ENCODE measurements around the gene PRRC2A. TPM values are rescaled to one million over a fixed set of nuclear protein-coding genes. Genes with fewer than 3 reads are reported as not detected.

The PRRC2A gene
- total RNA-seq, 4 donors from 2014 or later: 68.8 to 138 (median 89.2) TPM

DNA sequence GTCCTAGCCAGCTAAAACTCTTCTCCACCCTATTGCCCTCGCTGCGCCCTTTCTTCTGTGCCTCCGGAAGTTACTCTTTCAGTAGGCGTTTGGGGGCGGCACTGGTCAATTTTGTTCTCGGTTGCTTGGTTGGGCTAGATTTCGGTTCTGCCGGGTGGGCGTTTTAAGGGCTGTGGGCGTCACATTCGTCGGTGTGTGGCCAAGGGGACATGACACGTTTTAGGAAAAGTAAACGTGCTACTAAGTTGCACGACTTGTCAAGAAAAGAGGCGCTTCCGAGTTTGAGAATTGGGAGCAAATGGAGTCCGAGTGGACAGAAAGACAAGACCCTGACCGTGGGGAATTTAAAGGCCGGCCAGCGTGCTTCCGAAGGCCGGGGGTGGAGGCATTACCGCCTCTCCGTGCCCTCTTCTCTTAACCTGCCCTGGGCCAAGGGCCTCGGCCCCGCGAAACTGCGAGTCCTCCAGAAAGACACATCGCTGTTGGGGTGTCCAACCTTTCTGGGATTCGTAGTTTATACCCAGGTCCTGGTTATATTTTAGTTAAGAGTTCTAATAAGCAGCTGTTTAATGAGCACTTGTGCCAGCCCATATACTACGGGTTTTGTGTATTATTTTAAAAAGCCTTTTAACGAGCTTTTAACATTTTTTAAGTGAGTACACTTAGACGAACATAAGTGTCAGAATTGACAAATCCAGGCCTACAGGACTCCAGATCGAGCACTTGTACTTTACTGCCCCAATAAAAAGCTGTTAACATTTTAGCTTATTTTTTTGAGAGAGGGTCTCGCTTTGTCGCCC, 32.6 kb downstream of the PRRC2A start:
- H3K27ac ChIP-seq (replicated peaks in 1 of 4): peak overlapping the region; percentile 92 to 98 (median 96)
- 8% methylated on average over 37 of the region's 37 CpGs for WGBS
- peaks cover 32 to 60% (median 43%) of the 10 kb centered on the region in 4 donors for H3K4me1 ChIP-seq
- intact Hi-C loops (cut with DNase I): no loop called here
- H3K9me3 ChIP-seq: no peaks in the 10 kb centered on the region
- no peaks in the 10 kb centered on the region for H3K27me3 ChIP-seq
- peaks cover 13 to 58% (median 41%) of the 10 kb centered on the region in 4 donors for H3K36me3 ChIP-seq
- H3K4me3 ChIP-seq: peak overlapping the region; percentile 72 to 84 (median 77)
- TF ChIP-seq POLR2AphosphoS5 (IDR thresholded peaks at IDR 0.05) (peak; percentile 76 to 81), EP300 (IDR thresholded peaks at IDR 0.05) (no peak)
- TF ChIP-seq, protein P1, sequence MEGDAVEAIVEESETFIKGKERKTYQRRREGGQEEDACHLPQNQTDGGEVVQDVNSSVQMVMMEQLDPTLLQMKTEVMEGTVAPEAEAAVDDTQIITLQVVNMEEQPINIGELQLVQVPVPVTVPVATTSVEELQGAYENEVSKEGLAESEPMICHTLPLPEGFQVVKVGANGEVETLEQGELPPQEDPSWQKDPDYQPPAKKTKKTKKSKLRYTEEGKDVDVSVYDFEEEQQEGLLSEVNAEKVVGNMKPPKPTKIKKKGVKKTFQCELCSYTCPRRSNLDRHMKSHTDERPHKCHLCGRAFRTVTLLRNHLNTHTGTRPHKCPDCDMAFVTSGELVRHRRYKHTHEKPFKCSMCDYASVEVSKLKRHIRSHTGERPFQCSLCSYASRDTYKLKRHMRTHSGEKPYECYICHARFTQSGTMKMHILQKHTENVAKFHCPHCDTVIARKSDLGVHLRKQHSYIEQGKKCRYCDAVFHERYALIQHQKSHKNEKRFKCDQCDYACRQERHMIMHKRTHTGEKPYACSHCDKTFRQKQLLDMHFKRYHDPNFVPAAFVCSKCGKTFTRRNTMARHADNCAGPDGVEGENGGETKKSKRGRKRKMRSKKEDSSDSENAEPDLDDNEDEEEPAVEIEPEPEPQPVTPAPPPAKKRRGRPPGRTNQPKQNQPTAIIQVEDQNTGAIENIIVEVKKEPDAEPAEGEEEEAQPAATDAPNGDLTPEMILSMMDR (IDR thresholded peaks at IDR 0.05): peak in 1 of 3 experiments; percentile 19
- peak; percentile 98 for DNase-seq (ENCODE audit: extremely low spot score)

DNA sequence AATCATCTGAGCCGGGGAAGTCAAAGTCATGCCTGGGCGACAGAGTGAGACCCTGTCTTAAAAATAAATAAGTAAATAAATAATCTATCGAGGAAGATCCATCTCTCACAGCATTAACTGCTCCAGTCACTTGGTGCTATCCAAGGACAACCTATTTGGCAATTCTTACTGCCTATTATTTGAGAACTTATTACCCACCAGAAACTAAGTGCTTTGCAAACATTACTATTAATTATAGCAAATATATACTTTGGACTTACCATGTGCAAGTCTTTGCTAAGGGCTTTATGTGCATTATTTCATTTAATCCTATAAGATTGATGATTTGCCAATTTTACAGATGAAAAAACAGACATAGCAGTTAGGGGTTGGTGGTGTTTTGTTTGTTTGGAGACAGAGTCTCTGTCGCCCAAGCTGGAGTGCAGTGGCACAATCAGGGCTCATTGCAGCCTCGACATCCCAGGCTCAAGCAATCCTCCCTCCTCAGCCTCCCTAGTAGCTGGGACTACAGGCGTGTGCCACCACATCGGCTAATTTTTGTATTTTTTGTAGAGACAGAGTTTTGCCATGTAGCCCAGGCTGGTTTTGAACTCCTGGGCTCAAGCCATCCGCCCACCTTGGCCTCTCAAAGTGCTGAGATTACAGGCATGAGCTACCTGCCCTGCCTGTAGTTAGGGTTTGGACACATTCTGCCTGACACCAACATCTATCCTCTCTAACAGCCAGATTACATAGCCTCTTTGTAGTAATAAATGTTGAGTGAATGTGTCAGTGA, 34.2 kb downstream of the PRRC2A start:
- Histone ChIP-seq H3K27me3 (no peaks in the 10 kb centered on the region), H3K4me1 (peaks cover 42 to 72% (median 56%) of the 10 kb centered on the region in 4 donors), H3K36me3 (peaks cover 0 to 44% (median 30%) of the 10 kb centered on the region in 4 donors), H3K9me3 (no peaks in the 10 kb centered on the region), H3K4me3 (no peak overlapping the region), H3K27ac (replicated peaks in 1 of 4) (no peak overlapping the region)
- TF ChIP-seq POLR2AphosphoS5 (IDR thresholded peaks at IDR 0.05): no peak
- TF ChIP-seq, protein P1 (IDR thresholded peaks at IDR 0.05): no peak
- no peak for TF ChIP-seq EP300 (IDR thresholded peaks at IDR 0.05)
- DNase-seq (ENCODE audit: extremely low spot score): no peak
- intact Hi-C loops (cut with DNase I): no loop called here
- 84% methylated on average over 8 of the region's 8 CpGs for WGBS

DNA sequence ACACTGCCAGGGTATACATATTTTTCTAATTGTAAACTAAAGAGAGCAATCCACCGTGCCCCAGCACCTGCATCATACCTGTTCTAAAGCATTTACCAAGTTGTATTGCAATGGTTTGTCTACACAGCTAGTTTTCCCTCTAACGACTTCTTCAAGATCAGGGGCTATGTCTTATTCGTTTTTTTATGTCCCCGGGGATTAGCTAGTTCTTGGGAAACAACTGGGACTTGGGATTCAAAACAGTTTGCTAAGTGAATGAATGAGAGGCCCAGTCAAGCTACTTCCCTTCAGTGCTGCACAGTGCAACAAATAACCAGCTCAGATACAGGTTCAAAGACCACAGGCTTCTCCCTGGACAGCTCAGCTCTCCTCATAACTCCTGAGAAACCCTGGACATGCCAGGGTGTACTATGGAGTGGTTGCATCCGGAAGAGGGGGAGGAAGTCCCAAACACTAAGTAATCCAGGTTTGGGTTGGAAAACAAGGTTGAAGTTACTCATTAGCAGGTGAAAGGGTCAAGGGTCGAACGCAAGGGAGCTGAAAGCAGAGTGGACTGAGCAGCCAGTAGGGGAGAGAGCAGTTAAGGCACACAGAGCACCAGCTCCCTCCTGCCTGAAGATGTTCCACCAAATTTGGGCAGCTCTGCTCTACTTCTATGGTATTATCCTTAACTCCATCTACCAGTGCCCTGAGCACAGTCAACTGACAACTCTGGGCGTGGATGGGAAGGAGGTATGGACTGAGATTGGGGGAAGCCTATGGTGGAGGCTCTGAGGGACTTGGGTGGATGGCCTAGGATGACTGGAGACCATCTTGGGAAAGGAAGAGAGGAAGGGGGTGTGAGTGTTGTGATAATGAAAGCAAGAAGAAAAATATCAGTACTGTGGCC, 35.1 kb downstream of the PRRC2A start, which contains the start of gene APOM:
Gene APOM, plus strand, starts transcription at position 546 of the 889 bp plus-strand sequence. Its CDS starts 73 bp downstream, at position 619.
- TF ChIP-seq EP300 (IDR thresholded peaks at IDR 0.05) (no peak), POLR2A (IDR thresholded peaks at IDR 0.05; ENCODE audit: low read depth) (no peak), POLR2AphosphoS5 (IDR thresholded peaks at IDR 0.05) (no peak)
- TF ChIP-seq, protein P1 (IDR thresholded peaks at IDR 0.05): no peak
- DNase-seq (ENCODE audit: extremely low spot score): no peak
- Histone ChIP-seq H3K9me3 (no peaks in the 10 kb centered on the region), H3K27ac (replicated peaks in 1 of 4) (no peak within 1 kb of the TSS), H3K4me3 (no peak within 1 kb of the TSS), H3K27me3 (no peaks in the 10 kb centered on the region), H3K4me1 (peaks cover 42 to 69% (median 54%) of the 10 kb centered on the region in 4 donors), H3K36me3 (peaks cover 0 to 37% (median 27%) of the 10 kb centered on the region in 4 donors)
- 87% methylated on average over 8 of the region's 8 CpGs for WGBS
- intact Hi-C loops (cut with DNase I): no loop called here

DNA sequence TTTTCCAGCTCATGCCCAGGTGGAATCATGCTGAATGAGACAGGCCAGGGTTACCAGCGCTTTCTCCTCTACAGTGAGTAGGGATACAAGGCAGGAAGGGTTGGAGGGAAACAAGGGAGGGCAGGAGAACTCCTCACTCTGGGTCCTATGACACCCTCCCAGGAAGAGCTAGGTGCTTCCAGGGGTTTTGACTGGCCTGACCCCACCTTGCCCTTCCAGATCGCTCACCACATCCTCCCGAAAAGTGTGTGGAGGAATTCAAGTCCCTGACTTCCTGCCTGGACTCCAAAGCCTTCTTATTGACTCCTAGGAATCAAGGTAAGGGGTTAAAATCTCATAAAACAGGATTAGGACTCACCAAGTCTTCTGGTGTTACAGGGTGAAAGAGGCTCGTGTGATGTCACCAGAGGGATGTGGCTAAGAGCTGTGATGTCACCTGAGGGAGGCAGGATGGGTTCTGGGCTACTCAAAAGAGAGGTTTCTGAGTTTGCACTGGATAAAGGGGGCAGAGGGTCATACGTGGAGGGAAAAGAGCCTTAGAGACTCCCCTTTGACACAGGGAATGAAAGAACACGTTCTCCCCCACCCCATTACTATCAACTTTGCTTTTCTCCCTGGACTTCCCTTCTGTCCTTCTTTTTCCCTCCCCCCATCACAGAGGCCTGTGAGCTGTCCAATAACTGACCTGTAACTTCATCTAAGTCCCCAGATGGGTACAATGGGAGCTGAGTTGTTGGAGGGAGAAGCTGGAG, 37.1 kb downstream of the PRRC2A start:
- intact Hi-C loops (cut with DNase I): no loop called here
- no peaks in the 10 kb centered on the region for H3K9me3 ChIP-seq
- H3K4me1 ChIP-seq: peaks cover 48 to 73% (median 58%) of the 10 kb centered on the region in 4 donors
- no peak for DNase-seq (ENCODE audit: extremely low spot score)
- no peak for TF ChIP-seq POLR2A (IDR thresholded peaks at IDR 0.05; ENCODE audit: low read depth)
- no peak for TF ChIP-seq EP300 (IDR thresholded peaks at IDR 0.05)
- TF ChIP-seq POLR2AphosphoS5 (IDR thresholded peaks at IDR 0.05): no peak
- TF ChIP-seq, protein P1 (IDR thresholded peaks at IDR 0.05): no peak
- H3K27me3 ChIP-seq: no peaks in the 10 kb centered on the region
- WGBS: 69% methylated on average over 6 of the region's 6 CpGs
- H3K27ac ChIP-seq (replicated peaks in 1 of 4): peak overlapping the region in 2 of 4 donors; percentile 17 to 20
- peaks cover 0 to 45% (median 34%) of the 10 kb centered on the region in 4 donors for H3K36me3 ChIP-seq
- no peak overlapping the region for H3K4me3 ChIP-seq

All from esophagus muscularis mucosa (tissue), 4 donors.